DMS 273 (cell line): ENCODE data around the gene CYP27C1.

Experiments used
- DNase-seq: peaks from one replicate; lab custom pipeline; 2025; ENCODE audit not compliant: unreplicated experiment; lab: John Stamatoyannopoulos, UW

The CYP27C1 gene

GRCh38 chr2:127195140-127196074 is 24.7 kb downstream of the CYP27C1 start:
- no peak for DNase-seq

GRCh38 chr2:127194447-127194846 is 25.7 kb downstream of the CYP27C1 start:
- DNase-seq = no peak

GRCh38 chr2:127193967-127194280 is 26.2 kb downstream of the CYP27C1 start:
- no peak for DNase-seq

- DNase-seq = no peak
Measured at GRCh38 chr2:127193164-127193966, 26.7 kb downstream of the CYP27C1 start.

- DNase-seq = no peak
Measured at GRCh38 chr2:127191331-127192219, 28.5 kb downstream of the CYP27C1 start.

GRCh38 chr2:127188797-127189196 is 31.3 kb downstream of the CYP27C1 start:
- no peak for DNase-seq

- no peak for DNase-seq
Measured at GRCh38 chr2:127187831-127188230, 32.3 kb downstream of the CYP27C1 start.

GRCh38 chr2:127187081-127187775 is 32.9 kb downstream of the CYP27C1 start:
- DNase-seq = no peak

DNA sequence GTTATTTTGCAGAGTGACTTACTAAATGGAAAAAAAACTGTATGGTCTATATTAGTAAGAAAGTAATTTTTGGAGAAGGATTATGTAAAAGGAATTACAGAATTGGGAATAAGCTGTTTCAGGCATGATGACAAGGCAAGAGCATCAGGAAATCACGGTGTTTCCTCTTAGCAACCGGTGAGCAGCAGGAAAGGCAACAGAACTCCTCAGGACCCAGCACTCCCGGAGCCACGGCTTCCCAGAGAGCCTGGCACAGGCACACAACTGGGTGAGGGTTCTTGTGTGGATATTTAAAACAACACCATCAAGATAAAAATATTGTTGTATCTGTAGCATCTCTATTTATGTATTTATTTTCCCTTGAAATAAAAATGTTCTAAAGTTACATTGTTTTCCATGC is 34.4 kb downstream of the CYP27C1 start:
- DNase-seq = no peak

DNA sequence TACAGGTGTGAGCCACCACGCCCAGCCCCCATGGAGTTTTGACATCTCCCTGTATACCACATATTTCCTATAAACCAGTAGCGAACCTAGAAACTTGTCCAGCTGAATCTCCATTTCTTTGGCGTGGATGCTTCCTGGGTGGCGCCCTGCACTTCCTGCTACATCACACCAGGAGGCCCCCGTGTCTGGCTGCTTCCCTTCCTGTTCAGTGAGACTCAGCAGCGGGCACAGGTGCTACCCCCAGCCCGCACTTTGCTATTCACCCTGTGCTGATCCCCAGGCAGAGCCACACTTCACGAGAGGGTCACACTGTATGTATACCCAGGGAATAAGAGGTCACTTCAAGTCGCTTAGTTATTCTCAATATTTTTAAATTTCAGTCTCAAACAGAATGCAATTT is 35.0 kb downstream of the CYP27C1 start:
- no peak for DNase-seq

GRCh38 chr2:127183771-127184170 is 36.3 kb downstream of the CYP27C1 start:
- no peak for DNase-seq

- no peak for DNase-seq
Measured at GRCh38 chr2:127182626-127183458, 37.3 kb downstream of the CYP27C1 start.

- no peak for DNase-seq
Measured at GRCh38 chr2:127181851-127182250, 38.2 kb downstream of the CYP27C1 start.

DNA sequence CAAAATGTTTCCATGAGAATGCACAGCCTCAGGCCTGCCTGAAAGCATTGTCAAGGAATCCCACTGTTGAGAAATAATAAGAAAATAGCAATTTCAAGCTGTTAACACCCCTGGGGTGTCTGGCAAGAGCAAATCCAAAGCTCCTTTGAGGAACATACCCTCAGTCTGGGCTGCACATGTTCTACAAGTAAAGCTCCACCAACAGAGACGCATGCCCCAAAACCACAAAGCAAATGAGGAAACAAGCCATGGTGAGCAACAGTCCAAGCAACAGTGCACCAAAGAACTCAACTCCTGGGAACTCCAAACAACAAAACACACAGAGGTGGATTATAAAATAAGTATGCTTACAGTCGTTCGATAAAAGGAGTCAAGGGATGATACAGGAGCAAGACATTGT is 40.3 kb downstream of the CYP27C1 start:
- no peak for DNase-seq

DNA sequence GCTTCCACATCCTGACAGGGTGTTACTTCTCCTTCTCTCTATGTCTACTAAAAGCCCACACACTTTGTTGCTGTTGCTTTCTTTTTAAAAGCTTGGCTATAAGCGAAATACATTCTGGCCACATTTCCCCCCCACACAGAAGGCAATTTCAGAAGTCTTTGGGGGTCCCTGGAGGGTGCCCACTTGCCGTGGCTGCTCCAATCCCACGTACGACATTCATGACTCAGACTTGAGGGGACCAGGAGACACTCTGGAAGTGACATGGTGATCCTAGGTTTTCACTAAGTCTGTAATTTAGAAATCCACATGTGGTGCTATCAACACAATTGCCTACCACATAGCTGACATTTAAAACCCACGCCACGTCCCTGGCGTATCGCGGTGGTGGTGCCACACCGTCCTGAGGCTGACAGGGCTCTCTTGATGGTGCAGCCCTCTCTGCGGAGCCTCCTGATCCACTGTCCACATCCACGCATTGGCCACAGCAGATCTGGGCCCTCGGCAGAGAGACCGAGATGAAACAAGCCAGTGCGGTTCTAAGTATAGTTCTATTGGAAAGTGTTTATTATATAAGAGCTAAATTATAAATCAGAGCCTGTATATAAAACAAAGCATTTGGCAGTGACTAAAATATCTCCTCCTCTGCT is 42.4 kb downstream of the CYP27C1 start:
- DNase-seq = no peak

- peak; percentile 50 for DNase-seq
Measured at GRCh38 chr2:127176371-127177311, 43.5 kb downstream of the CYP27C1 start.

- no peak for DNase-seq
Measured at GRCh38 chr2:127175751-127176354, 44.2 kb downstream of the CYP27C1 start.
